Tibial nerve (tissue), 4 donors: ENCODE data around the gene ZNF136. TPM values are rescaled to one million over a fixed set of nuclear protein-coding genes. Genes with fewer than 3 reads are reported as not detected.

ENCODE experiments used
- DNase-seq, 2 donors: peaks; one replicate each; pipeline ENCODE4 v3.0.0-alpha.2; 2019; ENCODE audit warnings: low spot score in 2 of 2
- H3K27ac ChIP-seq, 4 donors: fragments of 200-600 bp; sonication (generic) in 3 of 4; one replicate each; pipeline ENCODE4 v1.5.1; 2017 to 2019; ENCODE audit warnings: mild to moderate bottlenecking in 1 of 4
- H3K27me3 ChIP-seq, 2 donors: fragments of 200-600 bp; sonication (generic) in 1 of 2; one replicate each; pipeline versions ENCODE4 v1.5.1 to v1.6.0; 2017 to 2019
- H3K36me3 ChIP-seq, 3 donors: fragments of 200-600 bp; sonication (generic); one replicate each; pipeline ENCODE4 v1.5.1; 2018 to 2019
- H3K4me1 ChIP-seq, 4 donors: fragments of 200-600 bp; sonication (generic) in 3 of 4; one replicate each; pipeline ENCODE4 v1.5.1; 2017 to 2019
- H3K4me3 ChIP-seq, 4 donors: fragments of 200-600 bp; sonication (generic) in 3 of 4; one replicate each; pipeline ENCODE4 v1.5.1; 2017 to 2019; ENCODE audit warnings: mild to moderate bottlenecking in 1 of 4, moderate library complexity in 1 of 4
- H3K9me3 ChIP-seq, 4 donors: fragments of 200-600 bp; sonication (generic) in 3 of 4; one replicate each; pipeline ENCODE4 v1.5.1; 2017 to 2019
- EP300 ChIP-seq, 2 donors: sonication (generic); formaldehyde crosslinking; IDR thresholded peaks; one replicate each; pipeline ENCODE4 v1.6.1; 2017; ENCODE audit warnings: antibody characterized with exemption in 2 of 2, mild to moderate bottlenecking in 1 of 2
- POLR2A ChIP-seq, 2 donors: fragments of 450-650 bp; IDR thresholded peaks; one replicate each; pipeline ENCODE4 v1.6.1; 2017; ENCODE audit warnings: antibody characterized with exemption in 2 of 2, mild to moderate bottlenecking in 2 of 2, moderate library complexity in 2 of 2
- WGBS, 2 donors: methylation state at CpG; one replicate each; pipeline ENCODE4 v1.1.5; 2018; 5-methylcytosine and 5-hydroxymethylcytosine counted together
- total RNA-seq, 4 donors: library from RNA; depleted of rRNA; stranded (reverse); fragments of >200 nt; gene quantifications; one replicate each; pipeline ENCODE4 v1.1.0, GENCODE V29; 2016
- TF ChIP-seq, protein P1 (sequence below), 5 experiments: fragments of 200-600 bp in 3 of 5; fragments of 450-650 bp in 2 of 5; sonication (generic) in 3 of 5; IDR thresholded peaks; one replicate each; pipeline ENCODE4 v1.5.1; 2016 to 2019; ENCODE audit warnings: antibody characterized with exemption in 5 of 5, mild to moderate bottlenecking in 3 of 5, moderate library complexity in 2 of 5

Gene ZNF136
- total RNA-seq, 4 donors from 2014 or later = 5.1 to 25.8 (median 13.4) TPM

DNA sequence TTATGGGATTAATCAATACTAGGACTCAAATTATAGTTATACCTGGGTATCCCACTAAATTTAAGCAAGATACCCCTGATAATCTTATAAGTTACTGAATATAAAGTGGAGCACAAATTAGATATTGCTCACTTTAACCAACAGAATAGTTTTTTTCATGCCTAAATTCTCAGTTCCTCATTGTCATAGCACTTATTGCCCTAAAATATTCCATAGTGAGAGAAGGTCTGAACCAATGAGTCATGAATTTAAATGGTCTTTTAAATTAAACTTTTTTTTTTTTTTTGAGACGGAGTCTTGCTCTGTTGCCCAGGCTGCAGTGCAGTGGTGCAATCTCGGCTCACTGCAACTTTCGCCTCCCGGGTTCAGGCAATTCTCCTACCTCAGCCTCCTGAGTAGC, 42.4 kb downstream of the ZNF136 start:
- no peaks in the 10 kb centered on the region for H3K27me3 ChIP-seq
- no peak for DNase-seq
- TF ChIP-seq, protein P1, sequence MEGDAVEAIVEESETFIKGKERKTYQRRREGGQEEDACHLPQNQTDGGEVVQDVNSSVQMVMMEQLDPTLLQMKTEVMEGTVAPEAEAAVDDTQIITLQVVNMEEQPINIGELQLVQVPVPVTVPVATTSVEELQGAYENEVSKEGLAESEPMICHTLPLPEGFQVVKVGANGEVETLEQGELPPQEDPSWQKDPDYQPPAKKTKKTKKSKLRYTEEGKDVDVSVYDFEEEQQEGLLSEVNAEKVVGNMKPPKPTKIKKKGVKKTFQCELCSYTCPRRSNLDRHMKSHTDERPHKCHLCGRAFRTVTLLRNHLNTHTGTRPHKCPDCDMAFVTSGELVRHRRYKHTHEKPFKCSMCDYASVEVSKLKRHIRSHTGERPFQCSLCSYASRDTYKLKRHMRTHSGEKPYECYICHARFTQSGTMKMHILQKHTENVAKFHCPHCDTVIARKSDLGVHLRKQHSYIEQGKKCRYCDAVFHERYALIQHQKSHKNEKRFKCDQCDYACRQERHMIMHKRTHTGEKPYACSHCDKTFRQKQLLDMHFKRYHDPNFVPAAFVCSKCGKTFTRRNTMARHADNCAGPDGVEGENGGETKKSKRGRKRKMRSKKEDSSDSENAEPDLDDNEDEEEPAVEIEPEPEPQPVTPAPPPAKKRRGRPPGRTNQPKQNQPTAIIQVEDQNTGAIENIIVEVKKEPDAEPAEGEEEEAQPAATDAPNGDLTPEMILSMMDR (IDR thresholded peaks at IDR 0.05) = no peak
- TF ChIP-seq EP300 (IDR thresholded peaks at IDR 0.05) (no peak), POLR2A (IDR thresholded peaks at IDR 0.05) (no peak)
- peaks cover 0 to 64% (median 0%) of the 10 kb centered on the region in 3 donors for H3K36me3 ChIP-seq
- no peak overlapping the region for H3K4me3 ChIP-seq
- H3K4me1 ChIP-seq = no peaks in the 10 kb centered on the region
- no peak overlapping the region for H3K27ac ChIP-seq
- H3K9me3 ChIP-seq = peaks cover 0 to 100% (median 30%) of the 10 kb centered on the region in 4 donors
- WGBS, 2 donors = 95 to 97% methylated on average over 4 of the region's 4 CpGs

DNA sequence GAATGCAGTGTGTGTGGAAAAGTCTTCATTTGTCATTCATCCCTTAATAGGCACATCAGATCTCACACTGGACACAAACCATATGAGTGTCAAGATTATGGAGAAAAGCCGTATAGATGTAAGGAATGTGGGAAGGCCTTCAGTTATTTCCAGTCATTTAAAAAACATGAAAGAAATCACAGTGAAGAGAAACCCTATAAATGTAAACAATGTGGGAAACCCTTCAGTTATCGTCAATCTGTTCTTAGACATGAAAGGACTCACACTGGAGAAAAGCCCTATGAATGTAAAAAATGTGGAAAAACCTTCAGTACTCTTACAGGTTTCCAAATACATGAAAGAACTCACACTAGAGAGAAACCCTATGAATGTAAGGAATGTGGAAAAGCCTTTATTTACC, 45.3 kb downstream of the ZNF136 start:
- Histone ChIP-seq H3K4me1 (no peaks in the 10 kb centered on the region), H3K27ac (no peak overlapping the region), H3K9me3 (peaks cover 0 to 100% (median 32%) of the 10 kb centered on the region in 4 donors), H3K4me3 (no peak overlapping the region), H3K36me3 (peaks cover 0 to 61% (median 0%) of the 10 kb centered on the region in 3 donors), H3K27me3 (no peaks in the 10 kb centered on the region)
- DNase-seq = no peak
- 95 to 98% methylated on average over 2 of the region's 2 CpGs for WGBS, 2 donors
- TF ChIP-seq POLR2A (IDR thresholded peaks at IDR 0.05) = no peak
- no peak for TF ChIP-seq EP300 (IDR thresholded peaks at IDR 0.05)
- TF ChIP-seq, protein P1 (IDR thresholded peaks at IDR 0.05) = no peak

DNA sequence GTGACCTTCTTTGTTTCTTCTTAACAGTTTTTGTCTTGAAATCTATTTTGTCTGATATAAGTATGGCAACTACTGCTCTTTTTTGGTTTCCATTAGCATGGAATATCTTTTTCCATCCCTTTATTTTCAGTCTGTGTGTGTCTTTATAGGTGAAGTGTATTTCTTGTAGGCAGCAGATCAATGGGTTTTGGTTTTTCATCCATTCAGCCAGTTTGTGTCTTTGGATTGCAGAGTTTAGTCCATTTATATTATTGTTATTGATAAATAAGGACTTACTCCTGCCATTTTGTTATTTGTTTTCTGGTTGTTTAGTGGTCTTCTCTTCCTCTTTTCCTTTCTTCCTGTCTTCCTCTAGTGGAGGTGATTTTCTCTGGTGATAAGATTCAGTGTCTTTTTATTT, 54.4 kb downstream of the ZNF136 start:
- Histone ChIP-seq H3K27ac (no peak overlapping the region), H3K36me3 (peaks cover 0 to 47% (median 0%) of the 10 kb centered on the region in 3 donors), H3K4me3 (no peak overlapping the region), H3K27me3 (no peaks in the 10 kb centered on the region), H3K9me3 (peaks cover 0 to 93% (median 31%) of the 10 kb centered on the region in 4 donors), H3K4me1 (no peaks in the 10 kb centered on the region)
- DNase-seq = no peak
- TF ChIP-seq, protein P1 (IDR thresholded peaks at IDR 0.05) = no peak
- TF ChIP-seq POLR2A (IDR thresholded peaks at IDR 0.05) (no peak), EP300 (IDR thresholded peaks at IDR 0.05) (no peak)

DNA sequence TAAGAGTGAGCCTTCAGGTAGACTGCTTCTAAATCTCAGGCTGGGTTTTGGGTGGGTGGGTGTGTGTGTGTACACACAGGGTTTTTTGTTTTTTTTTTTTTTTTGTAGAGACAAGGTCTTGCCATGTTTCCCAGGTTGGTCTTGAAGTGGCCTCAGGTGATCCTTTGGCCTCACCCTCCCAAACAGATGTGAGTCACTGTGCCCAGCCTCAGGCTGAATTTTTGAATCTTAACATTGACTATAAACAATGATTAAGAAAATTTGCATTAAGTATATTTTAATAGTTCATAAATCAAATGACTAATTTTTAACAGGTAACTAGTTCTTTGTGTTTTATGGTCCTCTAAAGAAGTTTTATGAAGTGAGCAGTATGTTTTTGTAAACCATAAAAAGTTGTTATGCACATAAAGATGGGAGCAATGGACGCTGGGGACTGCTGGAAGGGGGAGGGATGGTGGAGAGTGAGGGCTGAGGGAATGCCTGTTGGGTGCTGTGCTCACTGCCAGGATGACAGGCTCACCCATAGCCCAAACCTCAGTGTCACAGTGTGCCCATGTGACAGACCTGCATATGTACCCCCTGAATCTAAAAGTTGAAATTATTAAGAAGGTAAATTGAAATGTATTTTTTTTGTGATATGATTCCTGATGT, 60.2 kb downstream of the ZNF136 start:
- WGBS, 2 donors = 84 to 92% methylated on average over 1 of the region's 1 CpG
- Histone ChIP-seq H3K9me3 (peaks cover 0 to 79% (median 12%) of the 10 kb centered on the region in 4 donors), H3K4me1 (no peaks in the 10 kb centered on the region), H3K27me3 (no peaks in the 10 kb centered on the region), H3K27ac (no peak overlapping the region), H3K4me3 (no peak overlapping the region), H3K36me3 (peaks cover 0 to 80% (median 0%) of the 10 kb centered on the region in 3 donors)
- no peak for TF ChIP-seq POLR2A (IDR thresholded peaks at IDR 0.05)
- TF ChIP-seq, protein P1 (IDR thresholded peaks at IDR 0.05) = no peak
- no peak for TF ChIP-seq EP300 (IDR thresholded peaks at IDR 0.05)
- no peak for DNase-seq

DNA sequence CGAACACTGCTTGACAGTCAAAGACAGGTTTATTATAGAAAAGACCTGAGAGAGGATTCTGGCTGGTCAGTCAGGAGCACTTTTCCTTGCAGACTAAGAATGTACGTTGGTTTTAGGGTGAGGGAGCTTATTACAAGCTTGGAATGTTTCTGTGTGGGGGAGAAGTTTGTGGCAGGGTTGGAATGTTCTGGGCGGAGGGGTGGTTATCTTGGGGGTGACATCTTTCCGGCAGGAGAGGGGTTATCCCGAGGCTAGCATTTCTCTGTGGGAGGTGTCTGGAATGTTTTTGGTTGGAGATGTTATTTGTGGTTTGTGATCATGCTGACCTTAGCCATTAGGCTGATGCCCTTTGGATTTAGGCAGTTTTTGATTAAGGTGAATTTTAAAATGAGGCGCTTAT, 61.8 kb downstream of the ZNF136 start:
- no peak for TF ChIP-seq POLR2A (IDR thresholded peaks at IDR 0.05)

More for the DNA sequence above, 61.8 kb downstream of the ZNF136 start:
- Histone ChIP-seq H3K27ac (no peak overlapping the region), H3K36me3 (peaks cover 0 to 83% (median 0%) of the 10 kb centered on the region in 3 donors), H3K4me1 (no peaks in the 10 kb centered on the region), H3K27me3 (no peaks in the 10 kb centered on the region), H3K4me3 (no peak overlapping the region), H3K9me3 (peaks cover 0 to 69% (median 6%) of the 10 kb centered on the region in 4 donors)
- DNase-seq = no peak
- WGBS, 2 donors = 82 to 90% methylated on average over 6 of the region's 6 CpGs
